ENCODE results near the gene KANSL1.
"Not testable (repeated sequence)": the region's sequence is repeated elsewhere in the genome, so short reads cannot be mapped to it uniquely, and the experiment has no call there.

KANSL1 gene

GRCh38 chr17:46120078-46120477 lies 73.2 kb downstream of the KANSL1 start:
- Histone ChIP-seq H3K4me3 (ENCODE audit: insufficient read depth, low read depth, low read length, poor library complexity, severe bottlenecking) (no peak overlapping the region), H3K27ac (ENCODE audit: insufficient read depth, low read length, poor library complexity, severe bottlenecking) (no peak overlapping the region), H3K36me3 (ENCODE audit: control insufficient read depth, insufficient read depth, low read length) (no peaks in the 10 kb centered on the region), H3K9me3 (ENCODE audit: control insufficient read depth, low read length) (no peaks in the 10 kb centered on the region), H3K4me1 (ENCODE audit: control insufficient read depth, insufficient read depth, low read length, poor library complexity, severe bottlenecking) (peaks cover 22% of the 10 kb centered on the region), H3K27me3 (replicated peaks; ENCODE audit: control insufficient read depth, insufficient read depth, low read length, poor library complexity, severe bottlenecking) (no peaks in the 10 kb centered on the region)
- DNase-seq: no peak

- peaks cover 22% of the 10 kb centered on the region for H3K4me1 ChIP-seq (ENCODE audit: control insufficient read depth, insufficient read depth, low read length, poor library complexity, severe bottlenecking)
- no peak overlapping the region for H3K27ac ChIP-seq (ENCODE audit: insufficient read depth, low read length, poor library complexity, severe bottlenecking)
- H3K4me3 ChIP-seq (ENCODE audit: insufficient read depth, low read depth, low read length, poor library complexity, severe bottlenecking): no peak overlapping the region
- DNase-seq: no peak
- H3K27me3 ChIP-seq (replicated peaks; ENCODE audit: control insufficient read depth, insufficient read depth, low read length, poor library complexity, severe bottlenecking): no peaks in the 10 kb centered on the region
- peaks cover 4% of the 10 kb centered on the region for H3K36me3 ChIP-seq (ENCODE audit: control insufficient read depth, insufficient read depth, low read length)
- no peaks in the 10 kb centered on the region for H3K9me3 ChIP-seq (ENCODE audit: control insufficient read depth, low read length)
Measured at GRCh38 chr17:46118964-46119363, 74.3 kb downstream of the KANSL1 start.

GRCh38 chr17:46117850-46118696 lies 75.2 kb downstream of the KANSL1 start:
- DNase-seq: no peak
- Histone ChIP-seq H3K27ac (ENCODE audit: insufficient read depth, low read length, poor library complexity, severe bottlenecking) (no peak overlapping the region), H3K9me3 (ENCODE audit: control insufficient read depth, low read length) (no peaks in the 10 kb centered on the region), H3K4me1 (ENCODE audit: control insufficient read depth, insufficient read depth, low read length, poor library complexity, severe bottlenecking) (peaks cover 22% of the 10 kb centered on the region), H3K4me3 (ENCODE audit: insufficient read depth, low read depth, low read length, poor library complexity, severe bottlenecking) (no peak overlapping the region), H3K27me3 (replicated peaks; ENCODE audit: control insufficient read depth, insufficient read depth, low read length, poor library complexity, severe bottlenecking) (no peaks in the 10 kb centered on the region), H3K36me3 (ENCODE audit: control insufficient read depth, insufficient read depth, low read length) (peaks cover 4% of the 10 kb centered on the region)

- DNase-seq: no peak
- Histone ChIP-seq H3K36me3 (ENCODE audit: control insufficient read depth, insufficient read depth, low read length) (peaks cover 4% of the 10 kb centered on the region), H3K27ac (ENCODE audit: insufficient read depth, low read length, poor library complexity, severe bottlenecking) (no peak overlapping the region), H3K9me3 (ENCODE audit: control insufficient read depth, low read length) (no peaks in the 10 kb centered on the region), H3K4me3 (ENCODE audit: insufficient read depth, low read depth, low read length, poor library complexity, severe bottlenecking) (no peak overlapping the region), H3K27me3 (replicated peaks; ENCODE audit: control insufficient read depth, insufficient read depth, low read length, poor library complexity, severe bottlenecking) (no peaks in the 10 kb centered on the region), H3K4me1 (ENCODE audit: control insufficient read depth, insufficient read depth, low read length, poor library complexity, severe bottlenecking) (peaks cover 15% of the 10 kb centered on the region)
Measured at GRCh38 chr17:46117117-46117516, 76.1 kb downstream of the KANSL1 start.

- H3K4me1 ChIP-seq (ENCODE audit: control insufficient read depth, insufficient read depth, low read length, poor library complexity, severe bottlenecking): peaks cover 7% of the 10 kb centered on the region
- no peak overlapping the region for H3K27ac ChIP-seq (ENCODE audit: insufficient read depth, low read length, poor library complexity, severe bottlenecking)
- H3K27me3 ChIP-seq (replicated peaks; ENCODE audit: control insufficient read depth, insufficient read depth, low read length, poor library complexity, severe bottlenecking): no peaks in the 10 kb centered on the region
- no peak overlapping the region for H3K4me3 ChIP-seq (ENCODE audit: insufficient read depth, low read depth, low read length, poor library complexity, severe bottlenecking)
- no peaks in the 10 kb centered on the region for H3K9me3 ChIP-seq (ENCODE audit: control insufficient read depth, low read length)
- H3K36me3 ChIP-seq (ENCODE audit: control insufficient read depth, insufficient read depth, low read length): peaks cover 4% of the 10 kb centered on the region
- no peak for DNase-seq
Measured at GRCh38 chr17:46115699-46116098, 77.5 kb downstream of the KANSL1 start.

- not testable (repeated sequence) for H3K4me3 ChIP-seq (ENCODE audit: insufficient read depth, low read depth, low read length, poor library complexity, severe bottlenecking); DNase-seq; H3K36me3 ChIP-seq (ENCODE audit: control insufficient read depth, insufficient read depth, low read length); H3K27ac ChIP-seq (ENCODE audit: insufficient read depth, low read length, poor library complexity, severe bottlenecking); H3K27me3 ChIP-seq (replicated peaks; ENCODE audit: control insufficient read depth, insufficient read depth, low read length, poor library complexity, severe bottlenecking); H3K9me3 ChIP-seq (ENCODE audit: control insufficient read depth, low read length)
- H3K4me1 ChIP-seq (ENCODE audit: control insufficient read depth, insufficient read depth, low read length, poor library complexity, severe bottlenecking): peaks cover 19% of the 10 kb centered on the region
Measured at GRCh38 chr17:46111236-46111635, 82.0 kb downstream of the KANSL1 start.

- no peak overlapping the region for H3K27ac ChIP-seq (ENCODE audit: insufficient read depth, low read length, poor library complexity, severe bottlenecking)
- peaks cover 4% of the 10 kb centered on the region for H3K36me3 ChIP-seq (ENCODE audit: control insufficient read depth, insufficient read depth, low read length)
- DNase-seq: no peak
- no peaks in the 10 kb centered on the region for H3K9me3 ChIP-seq (ENCODE audit: control insufficient read depth, low read length)
- no peak overlapping the region for H3K4me3 ChIP-seq (ENCODE audit: insufficient read depth, low read depth, low read length, poor library complexity, severe bottlenecking)
- H3K4me1 ChIP-seq (ENCODE audit: control insufficient read depth, insufficient read depth, low read length, poor library complexity, severe bottlenecking): peaks cover 19% of the 10 kb centered on the region
- no peaks in the 10 kb centered on the region for H3K27me3 ChIP-seq (replicated peaks; ENCODE audit: control insufficient read depth, insufficient read depth, low read length, poor library complexity, severe bottlenecking)
Measured at GRCh38 chr17:46110219-46110618, 83.0 kb downstream of the KANSL1 start.

GRCh38 chr17:46109603-46110189 lies 83.5 kb downstream of the KANSL1 start:
- Histone ChIP-seq H3K36me3 (ENCODE audit: control insufficient read depth, insufficient read depth, low read length) (peaks cover 4% of the 10 kb centered on the region), H3K9me3 (ENCODE audit: control insufficient read depth, low read length) (no peaks in the 10 kb centered on the region)

GRCh38 chr17:46108550-46109110 lies 84.6 kb downstream of the KANSL1 start:
- Histone ChIP-seq H3K4me3 (ENCODE audit: insufficient read depth, low read depth, low read length, poor library complexity, severe bottlenecking) (no peak overlapping the region), H3K9me3 (ENCODE audit: control insufficient read depth, low read length) (no peaks in the 10 kb centered on the region), H3K27ac (ENCODE audit: insufficient read depth, low read length, poor library complexity, severe bottlenecking) (no peak overlapping the region), H3K27me3 (replicated peaks; ENCODE audit: control insufficient read depth, insufficient read depth, low read length, poor library complexity, severe bottlenecking) (no peaks in the 10 kb centered on the region), H3K4me1 (ENCODE audit: control insufficient read depth, insufficient read depth, low read length, poor library complexity, severe bottlenecking) (peaks cover 19% of the 10 kb centered on the region), H3K36me3 (ENCODE audit: control insufficient read depth, insufficient read depth, low read length) (no peaks in the 10 kb centered on the region)
- no peak for DNase-seq

More at GRCh38 chr17:46109603-46110189, 83.5 kb downstream of the KANSL1 start:
- no peak for DNase-seq
- H3K4me3 ChIP-seq (ENCODE audit: insufficient read depth, low read depth, low read length, poor library complexity, severe bottlenecking): no peak overlapping the region
- H3K27ac ChIP-seq (ENCODE audit: insufficient read depth, low read length, poor library complexity, severe bottlenecking): no peak overlapping the region
- H3K27me3 ChIP-seq (replicated peaks; ENCODE audit: control insufficient read depth, insufficient read depth, low read length, poor library complexity, severe bottlenecking): no peaks in the 10 kb centered on the region
- peaks cover 19% of the 10 kb centered on the region for H3K4me1 ChIP-seq (ENCODE audit: control insufficient read depth, insufficient read depth, low read length, poor library complexity, severe bottlenecking)

GRCh38 chr17:46108120-46108519 lies 85.1 kb downstream of the KANSL1 start:
- Histone ChIP-seq H3K4me1 (ENCODE audit: control insufficient read depth, insufficient read depth, low read length, poor library complexity, severe bottlenecking) (peaks cover 24% of the 10 kb centered on the region), H3K36me3 (ENCODE audit: control insufficient read depth, insufficient read depth, low read length) (no peaks in the 10 kb centered on the region), H3K27ac (ENCODE audit: insufficient read depth, low read length, poor library complexity, severe bottlenecking) (no peak overlapping the region), H3K9me3 (ENCODE audit: control insufficient read depth, low read length) (no peaks in the 10 kb centered on the region), H3K27me3 (replicated peaks; ENCODE audit: control insufficient read depth, insufficient read depth, low read length, poor library complexity, severe bottlenecking) (no peaks in the 10 kb centered on the region), H3K4me3 (ENCODE audit: insufficient read depth, low read depth, low read length, poor library complexity, severe bottlenecking) (no peak overlapping the region)
- DNase-seq: no peak

All from effector memory CD4-positive, alpha-beta T cell (primary cell).